Neuronal stem cell (in vitro differentiated cells): ENCODE results near the gene GRIN2A.
A peak's percentile ranks its signal among the peaks of the same experiment; 100 is the strongest.

Experiments used
- DNase-seq: peaks from one replicate; pipeline ENCODE4 v3.0.0-alpha.2; 2013; ENCODE audit warnings: low spot score
- H2AFZ ChIP-seq: one replicate; pipeline ENCODE4 v1.6.1; 2013; ENCODE audit warnings: mild to moderate bottlenecking, low read length, inconsistent platforms
- H2AK5ac ChIP-seq: 2 replicates; pipeline ENCODE4 v1.6.1; 2013; ENCODE audit warnings: low read depth, mild to moderate bottlenecking, inconsistent platforms, low read length, moderate library complexity, mixed read lengths
- H2BK120ac ChIP-seq: 2 replicates; pipeline ENCODE4 v1.6.1; 2013; ENCODE audit warnings: low read depth, mild to moderate bottlenecking, inconsistent platforms, low read length, moderate library complexity, mixed read lengths
- H2BK12ac ChIP-seq: one replicate; pipeline ENCODE4 v1.6.1; 2013; ENCODE audit warnings: low read length, inconsistent platforms
- H2BK15ac ChIP-seq: 2 replicates; pipeline ENCODE4 v1.6.1; 2013; ENCODE audit warnings: mild to moderate bottlenecking, low read length, inconsistent platforms, mixed read lengths
- H2BK5ac ChIP-seq: one replicate; pipeline ENCODE4 v1.6.1; 2013; ENCODE audit warnings: inconsistent platforms, mild to moderate bottlenecking, low read length, moderate library complexity
- H3K14ac ChIP-seq: one replicate; pipeline ENCODE4 v1.6.1; 2013; ENCODE audit warnings: low read length, inconsistent platforms
- H3K18ac ChIP-seq: 2 replicates; pipeline ENCODE4 v1.6.1; 2013; ENCODE audit warnings: low read length, inconsistent platforms
- H3K23ac ChIP-seq: 2 replicates; pipeline ENCODE4 v1.6.1; 2013; ENCODE audit warnings: low read depth, mild to moderate bottlenecking, mixed read lengths, low read length, inconsistent platforms; ENCODE audit not compliant: poor library complexity
- H3K27ac ChIP-seq: replicated peaks from 3 replicates; pipeline ENCODE4 v1.5.1; 2013; ENCODE audit warnings: low read length, inconsistent platforms
- H3K27me3 ChIP-seq, 3 experiments: 2 replicates each; pipeline ENCODE4 v1.6.1; 2013; ENCODE audit warnings: low read length in 3 of 3, mild to moderate bottlenecking in 2 of 3, inconsistent platforms in 1 of 3, low read depth in 1 of 3, mixed read lengths in 1 of 3, moderate library complexity in 1 of 3; ENCODE audit not compliant: control insufficient read depth in 3 of 3, insufficient read depth in 3 of 3
- H3K36me3 ChIP-seq, 2 donors: replicated peaks in 1 of 2; 2 replicates each; pipeline ENCODE4 v1.6.1; 2013; ENCODE audit warnings: low read length in 2 of 2; ENCODE audit not compliant: control insufficient read depth in 2 of 2, insufficient read depth in 2 of 2
- H3K4ac ChIP-seq: 2 replicates; pipeline ENCODE4 v1.6.1; 2013; ENCODE audit warnings: inconsistent platforms, mild to moderate bottlenecking, low read length, moderate library complexity
- H3K4me1 ChIP-seq, 2 donors: 1 replicate in 1 of 2; 2 replicates in 1 of 2; pipeline ENCODE4 v1.6.1; 2013; ENCODE audit warnings: low read length in 2 of 2, low read depth in 1 of 2; ENCODE audit not compliant: control insufficient read depth in 2 of 2, insufficient read depth in 1 of 2
- H3K4me2 ChIP-seq: one replicate; pipeline ENCODE4 v1.6.1; 2013; ENCODE audit warnings: mild to moderate bottlenecking, low read length, inconsistent platforms; ENCODE audit not compliant: insufficient read depth, poor library complexity, severe bottlenecking
- H3K4me3 ChIP-seq, 2 donors: 2 replicates each; pipeline ENCODE4 v1.5.1; 2013; ENCODE audit warnings: low read length in 2 of 2, mild to moderate bottlenecking in 2 of 2, inconsistent platforms in 1 of 2, moderate library complexity in 1 of 2
- H3K79me1 ChIP-seq: one replicate; pipeline ENCODE4 v1.6.1; 2013; ENCODE audit warnings: low read depth, mild to moderate bottlenecking, inconsistent platforms, low read length, moderate library complexity
- H3K9ac ChIP-seq: one replicate; pipeline ENCODE4 v1.6.1; 2013; ENCODE audit warnings: mild to moderate bottlenecking, low read depth, low read length, inconsistent platforms; ENCODE audit not compliant: poor library complexity
- H3K9me3 ChIP-seq, 2 donors: replicated peaks in 1 of 2; 2 replicates each; pipeline versions ENCODE3 to v1.6.1; 2013; ENCODE audit warnings: low read length in 2 of 2, mild to moderate bottlenecking in 2 of 2, inconsistent platforms in 1 of 2, low read depth in 1 of 2, mixed read lengths in 1 of 2, moderate library complexity in 1 of 2; ENCODE audit not compliant: control insufficient read depth in 2 of 2, insufficient read depth in 1 of 2
- H4K8ac ChIP-seq: one replicate; pipeline ENCODE4 v1.6.1; 2013; ENCODE audit warnings: low read depth, mild to moderate bottlenecking, inconsistent platforms, low read length, moderate library complexity
- H4K91ac ChIP-seq: one replicate; pipeline ENCODE4 v1.6.1; 2013; ENCODE audit warnings: low read length, low read depth, mild to moderate bottlenecking, inconsistent platforms; ENCODE audit not compliant: poor library complexity
- WGBS, 2 donors: extraction: QIAGEN DNeasy Blood & Tissue Kit; methylation state at CpG; one replicate each; pipeline ENCODE4 v1.1.7; 2013; ENCODE audit warnings: missing lambda C conversion rate in 2 of 2, mixed read lengths in 1 of 2; ENCODE audit not compliant: insufficient read length in 2 of 2, insufficient replicate concordance in 1 of 2; ENCODE audit errors: extremely low coverage in 2 of 2; 5-methylcytosine and 5-hydroxymethylcytosine counted together

The GRIN2A gene

GRCh38 chr16:9980981-9981380 is 201.2 kb downstream of the GRIN2A start:
- H3K27me3 ChIP-seq, result no peaks in the 10 kb centered on the region
- H3K9me3 ChIP-seq, result no peaks in the 10 kb centered on the region
- no peaks in the 10 kb centered on the region for H3K4me1 ChIP-seq
- no peak overlapping the region for H2AK5ac ChIP-seq
- no peak overlapping the region for H3K27ac ChIP-seq
- no peak overlapping the region for H2BK15ac ChIP-seq
- no peak overlapping the region for H3K14ac ChIP-seq
- H4K8ac ChIP-seq, result no peak overlapping the region
- no peak overlapping the region for H2AFZ ChIP-seq
- no CpG with 5 or more reads among the region's 1 CpG for WGBS, 2 donors
- no peak overlapping the region for H3K18ac ChIP-seq
- no peak overlapping the region for H2BK120ac ChIP-seq
- no peak overlapping the region for H2BK12ac ChIP-seq
- no peaks in the 10 kb centered on the region for H3K36me3 ChIP-seq
- H3K23ac ChIP-seq, result no peak overlapping the region
- H3K79me1 ChIP-seq, result no peaks in the 10 kb centered on the region
- no peak for DNase-seq
- H3K4me2 ChIP-seq, result no peak overlapping the region
- H3K9ac ChIP-seq, result no peak overlapping the region
- no peak overlapping the region for H3K4me3 ChIP-seq
- no peak overlapping the region for H4K91ac ChIP-seq
- H3K4ac ChIP-seq, result no peak overlapping the region
- H2BK5ac ChIP-seq, result no peak overlapping the region

GRCh38 chr16:9978160-9978725 is 204.0 kb downstream of the GRIN2A start:
- H3K36me3 ChIP-seq, result no peaks in the 10 kb centered on the region
- H4K8ac ChIP-seq, result peak overlapping the region; percentile 21
- no peak overlapping the region for H3K23ac ChIP-seq
- DNase-seq, result no peak
- H2BK5ac ChIP-seq, result no peak overlapping the region
- no peak overlapping the region for H2BK15ac ChIP-seq
- no peaks in the 10 kb centered on the region for H3K9me3 ChIP-seq
- no peak overlapping the region for H3K4ac ChIP-seq
- no CpG with 5 or more reads among the region's 2 CpGs for WGBS, 2 donors
- no peak overlapping the region for H2BK12ac ChIP-seq
- no peak overlapping the region for H3K4me2 ChIP-seq
- H3K14ac ChIP-seq, result no peak overlapping the region
- H3K9ac ChIP-seq, result no peak overlapping the region
- no peak overlapping the region for H3K4me3 ChIP-seq
- no peak overlapping the region for H2BK120ac ChIP-seq
- no peaks in the 10 kb centered on the region for H3K79me1 ChIP-seq
- H3K4me1 ChIP-seq, result no peaks in the 10 kb centered on the region
- no peak overlapping the region for H2AFZ ChIP-seq
- H4K91ac ChIP-seq, result no peak overlapping the region
- no peak overlapping the region for H2AK5ac ChIP-seq
- H3K27ac ChIP-seq, result no peak overlapping the region
- no peaks in the 10 kb centered on the region for H3K27me3 ChIP-seq
- H3K18ac ChIP-seq, result no peak overlapping the region

- no peak overlapping the region for H2AFZ ChIP-seq
- H3K18ac ChIP-seq, result no peak overlapping the region
- H3K9ac ChIP-seq, result no peak overlapping the region
- H2BK120ac ChIP-seq, result no peak overlapping the region
- no peak overlapping the region for H2BK5ac ChIP-seq
- H3K4me3 ChIP-seq, result no peak overlapping the region
- no peaks in the 10 kb centered on the region for H3K36me3 ChIP-seq
- H3K4me1 ChIP-seq, result no peaks in the 10 kb centered on the region
- no peak overlapping the region for H3K4me2 ChIP-seq
- DNase-seq, result no peak
- H3K27me3 ChIP-seq, result no peaks in the 10 kb centered on the region
- H3K27ac ChIP-seq, result no peak overlapping the region
- H4K91ac ChIP-seq, result no peak overlapping the region
- H3K23ac ChIP-seq, result no peak overlapping the region
- no peak overlapping the region for H3K14ac ChIP-seq
- H3K79me1 ChIP-seq, result no peaks in the 10 kb centered on the region
- WGBS, 2 donors, result no CpG with 5 or more reads among the region's 7 CpGs
- H3K9me3 ChIP-seq, result no peaks in the 10 kb centered on the region
- H2BK15ac ChIP-seq, result no peak overlapping the region
- no peak overlapping the region for H4K8ac ChIP-seq
- H3K4ac ChIP-seq, result no peak overlapping the region
- no peak overlapping the region for H2BK12ac ChIP-seq
- no peak overlapping the region for H2AK5ac ChIP-seq
These were observed 204.8 kb downstream of the GRIN2A start for GRCh38 chr16:9977333-9977897.

- Histone ChIP-seq H3K4me2 (no peak overlapping the region), H3K23ac (no peak overlapping the region), H3K4ac (no peak overlapping the region), H3K4me3 (no peak overlapping the region), H3K9ac (no peak overlapping the region), H2AK5ac (no peak overlapping the region), H3K79me1 (no peaks in the 10 kb centered on the region), H2AFZ (no peak overlapping the region), H3K27ac (no peak overlapping the region), H2BK120ac (no peak overlapping the region), H3K18ac (no peak overlapping the region), H4K8ac (no peak overlapping the region), H3K9me3 (no peaks in the 10 kb centered on the region), H3K4me1 (no peaks in the 10 kb centered on the region), H2BK15ac (no peak overlapping the region), H3K36me3 (no peaks in the 10 kb centered on the region), H3K27me3 (no peaks in the 10 kb centered on the region), H2BK12ac (no peak overlapping the region), H3K14ac (no peak overlapping the region), H4K91ac (no peak overlapping the region), H2BK5ac (no peak overlapping the region)
- no peak for DNase-seq
- no CpG with 5 or more reads among the region's 9 CpGs for WGBS, 2 donors
These were observed 205.6 kb downstream of the GRIN2A start for GRCh38 chr16:9976601-9977000.
